GM21723 (cell line): ENCODE results near the gene KHDC3L.

Source experiments
- ATAC-seq: cut with Tn5 transposase; IDR thresholded peaks from one replicate; pipeline ENCODE4 v1.9.1; 2021; ENCODE audit warnings: mild to moderate bottlenecking, moderate library complexity; ENCODE audit not compliant: unreplicated experiment

Gene KHDC3L, protein sequence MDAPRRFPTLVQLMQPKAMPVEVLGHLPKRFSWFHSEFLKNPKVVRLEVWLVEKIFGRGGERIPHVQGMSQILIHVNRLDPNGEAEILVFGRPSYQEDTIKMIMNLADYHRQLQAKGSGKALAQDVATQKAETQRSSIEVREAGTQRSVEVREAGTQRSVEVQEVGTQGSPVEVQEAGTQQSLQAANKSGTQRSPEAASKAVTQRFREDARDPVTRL

DNA sequence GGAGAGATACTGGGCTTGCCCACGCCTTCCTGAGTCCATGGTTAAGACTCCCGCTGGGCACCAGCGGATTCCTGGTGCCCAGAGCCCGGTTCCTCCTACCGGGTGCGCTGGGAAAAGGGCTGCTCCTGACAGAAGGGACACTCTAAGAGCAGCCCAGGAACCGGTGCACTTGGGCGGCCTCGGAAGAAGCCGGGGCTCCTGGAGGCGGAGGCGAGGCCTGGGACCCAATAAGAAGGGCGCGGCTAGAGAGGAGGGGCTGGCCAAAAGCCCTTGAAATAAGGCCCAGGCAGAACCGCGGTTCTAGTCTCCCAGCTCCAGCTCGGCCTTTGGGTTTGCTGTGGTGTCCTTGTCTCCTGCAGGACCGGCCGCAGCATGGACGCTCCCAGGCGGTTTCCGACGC is at the start of gene KHDC3L:
KHDC3L (plus strand) TSS at position 301 of the 400 bp plus-strand sequence; CDS start at position 373, 72 bp downstream.
- no peak for ATAC-seq

DNA sequence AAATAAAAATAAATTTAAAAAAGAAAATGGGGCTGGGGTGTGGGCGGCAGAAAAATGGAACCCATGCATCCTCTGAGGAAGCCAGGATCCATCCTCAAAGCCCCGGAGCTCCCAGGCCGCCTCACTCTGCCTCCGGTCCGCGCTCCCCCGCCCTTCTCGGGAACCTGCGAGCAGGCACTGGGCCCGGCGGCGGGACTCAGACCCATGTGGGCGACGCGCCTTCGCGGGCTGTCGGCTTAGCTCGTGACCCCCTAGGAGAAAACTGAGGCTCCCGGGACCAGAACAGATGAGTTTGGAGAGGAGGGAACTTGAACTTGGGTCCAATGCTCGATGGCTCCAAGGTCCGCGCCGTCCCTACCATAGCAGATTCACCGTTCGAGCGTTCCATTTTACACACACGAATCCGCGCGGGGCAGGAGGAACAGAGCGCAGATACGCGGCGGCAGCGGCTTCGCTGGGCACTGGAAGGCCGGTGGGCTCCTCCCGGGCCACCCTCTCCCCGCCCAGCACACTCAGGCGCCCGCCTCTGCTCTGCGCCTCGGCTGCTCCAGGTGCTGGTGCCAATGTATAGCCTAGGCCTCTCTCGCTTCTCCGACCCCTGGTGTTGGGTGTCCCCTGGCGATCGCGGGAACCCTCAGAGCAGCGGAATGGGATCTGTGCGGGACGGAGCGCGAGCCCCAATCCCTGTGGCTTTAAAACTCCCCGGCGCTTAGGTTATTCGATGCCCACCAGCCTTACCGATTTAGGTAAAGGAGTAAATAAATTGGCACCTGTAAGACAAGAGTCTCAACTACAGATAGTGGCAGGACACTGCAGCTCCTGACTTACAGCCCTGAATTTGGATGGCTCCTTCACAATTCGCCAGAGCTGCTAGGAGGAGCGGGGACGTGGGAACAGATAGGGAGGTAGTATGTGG is 47.6 kb upstream of the KHDC3L start:
- ATAC-seq: no peak

DNA sequence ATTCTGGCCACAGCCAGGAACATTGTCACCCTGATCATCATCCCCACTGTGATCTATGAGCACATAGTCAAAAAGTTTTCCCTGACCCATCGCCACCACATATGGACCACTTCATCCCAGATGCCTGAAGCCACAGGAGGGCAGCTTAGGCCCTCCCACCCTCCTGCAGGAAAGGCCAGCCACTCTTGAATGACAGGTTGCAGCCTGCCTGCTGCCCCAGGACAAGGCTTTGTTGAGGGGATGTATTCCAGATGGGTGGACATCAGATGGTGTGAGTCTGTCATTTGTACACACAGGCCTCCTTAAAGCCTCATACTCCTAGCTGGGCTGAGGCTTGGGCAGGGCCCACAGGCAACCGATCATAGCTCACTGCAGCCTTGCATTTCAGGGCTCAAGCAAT is 39.1 kb upstream of the KHDC3L start:
- ATAC-seq: no peak

DNA sequence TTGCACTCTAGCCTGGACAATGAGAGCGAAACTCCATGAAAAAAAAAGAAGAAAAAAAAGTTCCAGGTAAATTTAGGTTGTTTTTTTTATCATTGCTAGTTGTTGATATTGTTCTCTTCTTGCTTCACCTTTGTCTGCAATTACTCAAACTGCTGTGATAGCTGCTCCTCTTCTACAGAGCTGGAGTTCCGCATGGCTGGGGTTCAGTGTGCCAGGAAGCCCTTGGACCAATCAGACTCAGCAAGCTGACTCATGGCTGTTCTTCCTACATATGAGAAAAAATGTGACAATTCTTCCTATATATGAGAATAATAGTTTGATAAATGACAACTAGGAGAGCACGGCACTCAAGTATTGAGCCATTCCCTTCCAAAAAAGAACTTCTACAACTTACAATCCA is 36.8 kb upstream of the KHDC3L start:
- ATAC-seq: no peak

DNA sequence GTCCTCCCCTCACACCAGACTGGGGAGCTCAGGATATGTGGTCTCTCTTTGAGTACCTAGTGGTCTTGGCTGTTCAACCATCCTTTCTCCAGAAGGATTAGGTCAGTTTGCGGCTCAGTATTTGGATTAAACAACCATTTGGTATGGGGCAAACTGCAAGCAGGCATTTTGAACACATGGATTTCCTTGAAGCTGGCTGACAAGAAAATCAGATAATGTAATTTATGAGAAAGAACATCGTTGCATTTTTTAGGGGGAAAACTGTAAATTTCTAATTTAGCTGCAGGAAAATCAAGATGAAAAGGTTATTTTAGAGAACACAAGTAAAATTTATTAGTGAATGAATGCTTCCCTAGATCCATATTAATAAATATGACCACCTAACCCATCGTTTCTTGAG is 33.7 kb upstream of the KHDC3L start:
- ATAC-seq: no peak

DNA sequence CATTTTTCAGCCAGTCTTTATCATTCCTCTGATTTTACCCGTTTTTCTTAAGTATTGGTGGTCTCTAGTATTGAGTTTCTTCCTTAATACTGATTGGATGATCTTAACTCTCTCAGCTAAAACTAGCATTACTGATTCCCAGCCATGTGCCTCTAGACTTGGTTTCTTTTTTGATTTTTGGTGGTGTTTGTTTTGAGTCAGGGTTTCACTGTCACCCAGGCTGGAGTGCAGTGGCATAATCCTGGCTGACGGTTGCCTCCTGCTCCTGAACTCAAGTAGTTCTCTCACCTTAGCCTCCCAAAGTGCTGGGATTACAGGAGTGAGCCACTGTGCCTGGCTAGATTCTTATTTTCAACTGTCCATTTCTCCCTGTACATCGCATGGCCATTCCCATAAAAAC is 33.3 kb upstream of the KHDC3L start:
- ATAC-seq: peak; percentile 65

DNA sequence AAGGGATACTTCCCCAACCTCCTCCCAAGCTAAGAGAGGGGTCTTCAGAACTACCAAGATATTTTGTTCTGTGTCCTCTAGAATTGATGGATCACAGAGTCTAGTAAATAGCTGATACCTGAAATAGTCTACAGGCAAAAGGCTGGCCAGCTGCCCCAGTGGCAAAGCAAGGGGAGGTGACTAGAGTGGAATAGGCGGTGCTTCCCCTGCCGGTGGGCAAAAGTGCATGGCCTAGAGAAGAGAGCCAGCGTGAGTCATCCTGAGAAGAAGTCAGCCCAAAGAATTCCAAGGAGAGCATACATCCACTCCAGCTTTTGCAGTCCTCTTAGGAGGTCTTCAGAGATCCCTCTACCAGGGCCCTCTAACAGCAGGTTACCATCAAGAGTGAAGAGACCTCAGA is 23.1 kb upstream of the KHDC3L start:
- ATAC-seq: no peak

DNA sequence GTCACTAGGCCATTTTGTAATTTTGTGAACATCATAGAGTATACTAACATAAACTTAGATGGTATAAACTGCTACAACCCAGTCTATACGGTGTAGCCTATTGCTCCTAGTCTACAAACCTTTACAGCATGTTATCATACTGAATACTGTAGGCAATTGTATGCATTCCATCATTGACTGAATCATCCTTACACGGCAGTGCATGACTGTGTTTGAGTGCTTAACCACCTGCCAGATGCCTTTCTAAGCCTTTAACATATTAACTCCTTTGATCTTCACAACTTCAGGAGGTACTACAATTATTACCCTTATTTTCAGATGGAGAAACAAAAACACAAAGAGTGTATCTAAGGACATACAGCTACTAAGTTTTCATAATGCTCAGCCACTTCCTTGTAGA is 22.4 kb upstream of the KHDC3L start:
- ATAC-seq: no peak

DNA sequence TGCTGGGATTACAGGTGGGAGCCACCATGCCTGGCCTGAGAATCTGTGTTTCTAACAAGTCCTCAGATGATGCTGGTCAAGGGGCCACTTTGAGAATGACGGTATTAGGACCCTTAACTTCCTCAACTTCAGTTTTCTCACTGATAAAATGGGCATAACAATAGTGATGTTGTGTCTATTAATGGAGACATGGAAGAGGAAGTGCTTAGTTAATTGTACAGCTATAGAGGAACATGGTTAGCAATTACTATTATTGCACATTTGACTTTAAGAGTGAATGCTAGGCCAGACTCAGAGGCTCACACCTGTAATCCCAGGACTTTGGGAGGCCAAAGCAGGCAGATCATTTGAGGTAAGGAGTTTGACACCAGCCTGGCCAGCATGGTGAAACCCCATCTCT is 21.1 kb upstream of the KHDC3L start:
- no peak for ATAC-seq

DNA sequence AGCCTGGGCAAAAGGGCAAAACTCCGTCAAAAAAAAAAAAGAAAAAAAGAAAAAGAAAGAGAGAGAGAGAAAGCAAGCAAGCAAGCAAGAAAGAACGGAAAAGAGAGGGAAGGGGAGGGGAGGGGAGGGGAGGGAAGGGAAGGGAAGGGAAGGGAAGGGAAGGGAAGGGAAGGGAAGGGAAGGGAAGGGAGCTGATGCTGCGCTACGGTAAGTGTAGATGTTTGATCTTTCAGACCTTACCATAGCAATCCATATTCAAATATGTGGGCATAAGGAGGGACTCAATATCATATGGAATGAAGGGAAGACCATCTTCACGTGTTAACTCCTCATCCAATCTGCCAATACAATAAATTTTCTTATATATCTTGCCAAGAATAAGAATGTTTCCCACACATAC is 20.3 kb upstream of the KHDC3L start:
- no peak for ATAC-seq

DNA sequence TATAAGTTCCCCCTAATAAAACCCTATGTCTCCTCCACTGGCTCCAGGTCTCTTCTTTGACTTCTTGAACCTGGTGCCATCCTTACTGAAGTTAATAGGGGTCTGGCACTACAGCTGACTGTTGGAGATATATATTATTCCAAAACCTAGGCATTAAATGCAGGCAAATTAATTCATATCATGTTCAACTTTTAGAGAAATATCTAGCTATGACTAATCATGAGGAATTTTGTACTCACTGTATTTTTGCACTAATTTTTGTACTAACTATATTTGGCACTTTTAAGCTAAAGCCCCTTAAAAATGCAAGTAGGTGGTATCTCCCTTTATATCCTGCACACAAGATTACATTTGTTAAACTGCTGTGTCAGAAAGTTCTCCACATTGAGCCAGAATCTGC is 19.3 kb upstream of the KHDC3L start:
- ATAC-seq: no peak

DNA sequence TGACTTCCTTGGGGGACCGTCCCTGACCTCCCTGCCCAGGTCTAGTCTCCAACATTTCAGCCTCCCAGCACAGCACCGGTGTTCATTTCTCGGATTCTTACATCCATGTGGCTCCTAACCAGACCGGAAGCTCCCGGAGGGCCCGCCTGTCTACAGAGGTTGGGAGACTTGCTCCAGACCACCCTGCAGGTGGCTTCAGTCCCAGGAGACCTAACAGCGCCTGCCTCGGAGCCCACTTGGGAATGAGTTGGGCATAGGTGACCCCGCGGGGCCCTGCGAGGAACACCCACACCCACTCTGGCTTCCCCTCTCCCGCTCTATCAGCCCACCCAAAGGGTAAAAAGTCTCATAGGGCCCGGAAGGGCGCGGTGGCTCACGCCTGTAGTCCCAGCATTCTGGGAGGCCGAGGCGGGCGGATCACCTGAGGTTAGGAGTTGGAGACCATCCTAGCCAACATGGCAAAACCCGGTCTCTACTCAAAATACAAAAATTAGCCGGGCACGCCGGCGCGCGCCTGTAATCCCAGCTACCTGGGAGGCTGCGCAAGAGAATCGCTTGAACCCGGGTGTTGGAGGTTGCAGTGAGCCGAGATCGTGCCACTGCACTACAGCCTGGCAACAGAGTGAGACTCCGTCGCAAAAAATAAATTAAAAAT is 13.8 kb upstream of the KHDC3L start:
- ATAC-seq: no peak

DNA sequence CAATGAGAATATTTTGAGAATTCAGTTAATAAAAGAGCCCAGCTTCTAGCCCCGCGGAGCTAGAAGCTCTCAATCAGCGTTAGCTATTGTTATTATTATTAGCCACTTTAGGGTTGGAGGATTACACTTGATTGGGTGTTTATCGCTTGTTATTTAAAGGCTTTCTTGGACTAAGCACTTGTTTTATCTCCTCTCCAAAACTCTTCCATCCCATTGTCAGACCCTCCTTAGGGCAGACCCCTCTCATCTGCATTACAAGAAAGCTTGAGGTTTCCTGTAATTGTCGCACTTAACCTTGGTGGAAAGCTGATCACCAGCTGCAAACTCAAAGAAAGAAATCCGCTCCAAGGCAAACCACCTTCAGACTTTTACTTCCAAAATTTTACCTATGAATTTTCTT is 13.1 kb upstream of the KHDC3L start:
- ATAC-seq: no peak

DNA sequence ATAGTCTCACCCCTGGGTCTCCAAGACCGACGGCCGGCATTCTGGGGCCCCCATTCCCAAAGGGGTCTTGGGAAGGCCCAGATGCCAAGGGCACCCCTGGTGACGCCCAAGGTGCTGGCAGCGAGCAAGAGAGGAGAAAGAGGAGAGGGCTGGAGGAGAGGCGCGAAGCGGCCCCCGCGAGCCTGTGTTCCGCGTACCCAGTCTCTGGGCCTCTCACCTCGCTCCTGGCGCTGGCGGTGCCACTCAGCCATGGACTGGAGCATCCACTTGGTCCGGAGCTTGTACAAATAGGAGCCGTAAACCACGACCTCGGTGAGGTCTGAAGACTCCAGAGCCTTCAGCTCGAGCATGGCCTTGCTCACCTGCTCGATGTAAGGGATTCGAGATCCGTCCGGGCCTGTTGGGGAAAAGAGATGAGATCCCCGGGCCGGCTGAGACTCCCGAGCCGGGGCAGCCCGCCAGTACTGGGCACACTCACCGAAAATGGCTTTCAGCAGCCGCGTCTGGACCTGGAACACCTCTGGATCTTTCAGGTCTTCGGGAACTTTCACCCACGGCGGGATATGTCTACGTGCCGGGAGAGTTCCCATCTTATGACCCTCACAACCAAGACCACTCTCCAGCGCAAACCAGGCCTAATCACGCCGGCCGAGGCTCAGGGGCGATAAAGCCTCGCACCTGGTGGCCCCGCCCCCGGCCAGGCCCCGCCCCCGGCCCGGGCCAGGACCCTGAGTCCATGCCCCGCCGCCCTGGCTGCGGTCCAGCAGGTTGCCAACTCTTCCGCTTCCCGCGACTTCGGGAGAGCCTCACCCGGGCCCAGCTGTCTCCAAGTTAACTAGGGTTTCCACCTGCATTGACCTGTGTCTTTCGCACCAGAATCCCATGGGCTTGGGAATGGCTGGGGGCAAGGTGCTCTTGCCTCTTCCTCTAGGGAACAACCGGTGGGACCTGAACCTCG is 8.5 kb upstream of the KHDC3L start, which contains the start of gene DPPA5:
DPPA5 (minus strand) TSS at position 641 of the 958 bp plus-strand sequence; CDS start at position 590, 51 bp downstream.
- no peak for ATAC-seq

DNA sequence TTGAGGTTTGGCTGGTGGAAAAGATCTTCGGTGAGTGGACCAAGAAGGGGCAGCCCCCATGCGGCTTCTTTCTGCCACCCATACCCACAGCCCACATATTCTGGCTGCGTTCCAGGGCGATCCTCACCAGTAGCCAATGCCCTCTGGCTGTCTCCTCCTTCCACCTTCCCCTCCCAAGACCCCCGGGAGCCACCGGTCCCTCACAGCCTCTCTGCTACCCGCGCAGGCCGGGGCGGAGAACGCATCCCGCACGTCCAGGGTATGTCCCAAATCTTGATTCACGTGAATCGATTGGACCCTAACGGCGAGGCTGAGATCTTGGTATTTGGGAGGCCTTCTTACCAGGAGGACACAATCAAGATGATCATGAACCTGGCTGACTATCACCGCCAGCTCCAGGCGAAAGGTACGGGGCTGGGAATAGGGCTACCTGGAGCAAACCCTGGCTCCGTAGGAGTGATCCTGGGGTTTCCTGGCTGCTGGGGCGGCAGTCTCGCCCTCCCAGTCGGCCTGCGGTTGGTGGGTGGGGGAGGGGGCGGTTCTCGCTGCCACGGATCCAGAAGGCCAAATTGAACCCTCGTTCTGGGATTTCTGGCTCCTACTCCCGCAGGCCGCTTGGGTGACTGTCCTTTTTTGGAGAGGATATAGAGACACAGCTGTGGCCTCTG is 545 bp downstream of the KHDC3L start:
- no peak for ATAC-seq

DNA sequence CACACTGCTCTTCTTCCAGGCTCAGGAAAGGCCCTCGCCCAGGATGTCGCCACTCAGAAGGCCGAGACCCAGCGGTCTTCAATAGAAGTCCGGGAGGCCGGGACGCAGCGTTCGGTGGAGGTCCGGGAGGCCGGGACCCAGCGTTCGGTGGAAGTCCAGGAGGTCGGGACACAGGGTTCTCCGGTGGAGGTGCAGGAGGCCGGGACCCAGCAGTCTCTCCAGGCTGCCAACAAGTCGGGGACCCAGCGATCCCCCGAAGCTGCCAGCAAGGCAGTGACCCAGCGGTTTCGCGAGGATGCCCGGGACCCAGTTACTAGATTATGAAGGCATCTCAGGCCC is 1.0 kb downstream of the KHDC3L start:
- ATAC-seq: no peak

DNA sequence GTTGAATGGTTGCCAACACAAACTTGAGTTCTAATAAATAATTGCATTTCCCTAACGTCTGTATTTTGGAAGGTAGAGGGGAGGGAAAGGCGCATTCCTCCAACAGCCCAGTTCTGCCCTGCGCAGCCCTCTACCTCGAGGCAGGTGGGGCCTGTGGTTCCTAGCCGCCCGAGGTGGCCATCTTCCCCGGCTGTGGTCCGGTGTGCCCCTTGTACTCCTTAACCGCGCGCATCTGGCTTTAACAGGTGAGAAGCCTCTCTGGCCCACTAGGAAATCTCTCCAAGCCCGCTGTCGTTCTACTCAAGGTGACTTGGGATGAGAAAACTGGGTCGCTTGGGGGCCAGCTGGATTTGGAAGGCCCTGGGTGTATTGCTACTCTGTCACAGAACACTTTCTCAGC is 1.7 kb downstream of the KHDC3L start:
- no peak for ATAC-seq

DNA sequence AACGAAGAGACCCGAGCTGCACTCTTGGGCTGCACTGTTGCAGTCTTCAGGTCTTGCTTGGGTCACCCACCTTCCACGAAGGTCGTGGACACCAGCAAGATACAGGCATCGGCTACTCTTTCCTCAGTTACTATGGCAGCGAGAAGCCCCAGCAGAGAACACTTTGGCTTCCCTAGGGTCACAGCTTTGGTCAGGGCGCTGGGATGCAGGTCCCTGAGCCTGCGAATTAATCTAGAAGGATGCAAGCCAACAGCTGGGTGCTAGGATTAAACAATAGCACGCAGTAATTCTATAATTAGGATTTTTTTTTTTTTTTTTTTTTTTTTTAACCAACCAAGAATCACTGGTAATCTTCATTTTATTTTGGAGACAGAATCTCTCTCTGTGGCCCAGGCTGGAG is 2.1 kb downstream of the KHDC3L start:
- no peak for ATAC-seq

DNA sequence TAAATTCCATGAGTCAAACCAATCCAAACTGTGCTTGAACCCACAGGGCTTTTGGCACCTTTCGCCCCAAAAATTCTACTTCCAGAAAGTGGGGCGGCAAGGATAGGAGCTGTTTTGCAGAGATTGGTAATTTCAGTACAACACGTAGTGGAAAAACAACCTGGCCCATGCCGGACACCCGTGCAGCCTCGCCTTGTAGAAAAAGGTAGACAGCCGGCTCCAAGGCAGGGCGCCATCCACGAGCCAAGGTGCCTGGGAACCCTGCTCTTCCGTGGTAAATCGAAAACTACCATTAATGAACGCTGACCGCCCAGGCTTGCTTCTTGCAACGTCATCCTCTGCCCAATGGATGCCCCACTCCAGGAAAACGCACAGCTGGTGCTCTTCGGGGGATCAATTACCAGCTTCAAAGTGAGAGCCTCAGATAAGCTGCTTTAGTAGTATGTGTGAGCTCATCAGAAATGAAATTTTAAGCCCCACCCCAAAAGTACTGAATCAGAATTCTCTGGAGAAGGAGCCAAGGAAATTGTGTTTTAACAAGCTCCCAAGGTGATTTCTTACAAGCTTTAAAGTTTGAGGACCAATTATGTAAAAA is 5.4 kb downstream of the KHDC3L start:
- no peak for ATAC-seq

DNA sequence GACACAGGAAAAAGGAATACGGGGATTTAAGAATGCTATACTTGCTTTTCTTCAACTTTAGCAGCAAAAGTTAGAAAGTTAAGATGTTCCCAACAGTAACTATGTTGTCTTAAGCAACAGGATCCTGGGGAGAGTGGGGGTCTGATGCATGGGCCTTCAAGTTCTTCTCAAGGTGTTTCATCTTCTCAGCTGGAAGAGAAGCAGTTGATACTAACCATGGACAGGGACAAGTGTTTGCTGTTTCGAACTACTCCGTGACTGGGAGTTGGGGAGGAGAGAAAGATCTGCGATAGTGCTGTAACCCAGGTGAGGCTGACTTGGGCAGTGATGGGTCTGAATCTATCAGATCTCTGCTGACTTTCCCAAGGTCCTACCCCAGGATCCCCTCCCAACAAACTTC is 6.2 kb downstream of the KHDC3L start:
- ATAC-seq: no peak
